Upper lobe of right lung (tissue), 1 donor: ENCODE data around the gene USP37. TPM values are rescaled to one million over a fixed set of nuclear protein-coding genes. Genes with fewer than 3 reads are reported as not detected.

Experiments used
- ATAC-seq: fragments of 200-7000 bp; cut with Tn5 transposase; one replicate; pipeline ENCODE4 v1.9.1; 2020; ENCODE audit warnings: mild to moderate bottlenecking, moderate library complexity
- DNase-seq: peaks from one replicate; pipeline ENCODE4 v3.0.0-alpha.2; 2020
- H3K27ac ChIP-seq: fragments of 200-600 bp; one replicate; pipeline ENCODE4 v1.8.0; 2022
- H3K27me3 ChIP-seq: fragments of 200-600 bp; one replicate; pipeline ENCODE4 v1.8.0; 2022; ENCODE audit warnings: mild to moderate bottlenecking
- H3K36me3 ChIP-seq: fragments of 200-600 bp; one replicate; pipeline ENCODE4 v1.8.0; 2022
- H3K4me1 ChIP-seq: fragments of 200-600 bp; one replicate; pipeline ENCODE4 v1.8.0; 2022
- H3K4me3 ChIP-seq: fragments of 200-600 bp; one replicate; pipeline ENCODE4 v1.8.0; 2022; ENCODE audit warnings: mild to moderate bottlenecking
- H3K9me3 ChIP-seq: fragments of 200-600 bp; one replicate; pipeline ENCODE4 v1.8.0; 2022
- CTCF ChIP-seq: fragments of 200-600 bp; IDR thresholded peaks from one replicate; pipeline ENCODE4 v1.8.0; 2022; ENCODE audit warnings: antibody characterized with exemption
- intact Hi-C: fragments of 100-400 bp; cut with DNase I; formaldehyde crosslinking; loops from one replicate; pipeline ENCODE4 v1.11.0; 2022
- total RNA-seq: library from RNA; stranded (reverse); fragmentation: NEBNext Ultra II Directional; extraction: Animal tissue kit (Norgen Biotek cat#: 25700); gene quantifications from one replicate; pipeline ENCODE4 v1.2.1, GENCODE V29; 2021
- donor health status: DM: no; HTN: yes; CAD: no; lungs with severe emphysema.

USP37 gene
- total RNA-seq, 1 donor from 2014 or later, result 13.8 TPM

DNA sequence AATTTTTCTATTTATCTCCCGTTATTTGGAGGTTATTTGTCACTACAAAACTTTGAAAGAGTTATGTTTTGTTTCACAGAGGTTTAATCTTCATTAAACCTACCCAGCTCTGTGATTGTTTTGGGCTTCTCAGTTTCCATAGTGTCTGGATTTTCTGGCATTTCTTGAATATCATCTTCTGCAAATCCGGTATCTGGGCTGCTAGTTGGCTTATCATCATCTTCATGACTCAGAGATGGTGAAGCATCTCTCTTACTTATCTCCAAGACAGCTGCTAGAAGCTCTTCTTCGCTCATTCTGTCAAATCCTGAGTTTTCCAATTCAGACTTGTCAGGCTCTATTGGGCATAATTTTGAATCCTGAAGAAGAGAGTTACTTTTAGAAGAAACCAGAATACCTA, 93.6 kb downstream of the USP37 start:
- H3K27ac ChIP-seq, result no peak overlapping the region
- H3K4me3 ChIP-seq, result no peak overlapping the region
- DNase-seq (no peak), ATAC-seq (no peak)
- no peaks in the 10 kb centered on the region for H3K9me3 ChIP-seq
- no peak for TF ChIP-seq CTCF
- intact Hi-C loops, result no loop called here
- peaks cover 48% of the 10 kb centered on the region for H3K36me3 ChIP-seq
- H3K4me1 ChIP-seq, result peaks cover 4% of the 10 kb centered on the region
- no peaks in the 10 kb centered on the region for H3K27me3 ChIP-seq

GRCh38 chr2:218472988-218473387, 95.2 kb downstream of the USP37 start:
- intact Hi-C loops, result no loop called here
- peaks cover 4% of the 10 kb centered on the region for H3K4me1 ChIP-seq
- no peak overlapping the region for H3K27ac ChIP-seq
- DNase-seq (no peak), ATAC-seq (peak; percentile 59)
- H3K27me3 ChIP-seq, result no peaks in the 10 kb centered on the region
- no peak for TF ChIP-seq CTCF
- H3K9me3 ChIP-seq, result no peaks in the 10 kb centered on the region
- no peak overlapping the region for H3K4me3 ChIP-seq
- peaks cover 42% of the 10 kb centered on the region for H3K36me3 ChIP-seq

- no peak overlapping the region for H3K27ac ChIP-seq
Measured at GRCh38 chr2:218471982-218472381, 96.2 kb downstream of the USP37 start.

GRCh38 chr2:218471036-218471435, 97.1 kb downstream of the USP37 start:
- Histone ChIP-seq H3K9me3 (no peaks in the 10 kb centered on the region), H3K4me1 (no peaks in the 10 kb centered on the region), H3K27ac (no peak overlapping the region), H3K4me3 (no peak overlapping the region), H3K27me3 (no peaks in the 10 kb centered on the region), H3K36me3 (peaks cover 35% of the 10 kb centered on the region)
- DNase-seq, result no peak
- intact Hi-C loops, result no loop called here
- ATAC-seq, result no peak
- no peak for TF ChIP-seq CTCF

More at GRCh38 chr2:218471982-218472381, 96.2 kb downstream of the USP37 start:
- TF ChIP-seq CTCF, result no peak
- peaks cover 38% of the 10 kb centered on the region for H3K36me3 ChIP-seq
- peak; percentile 73 for ATAC-seq
- no peak overlapping the region for H3K4me3 ChIP-seq
- DNase-seq, result no peak
- intact Hi-C loops, result no loop called here
- H3K27me3 ChIP-seq, result no peaks in the 10 kb centered on the region
- peaks cover 2% of the 10 kb centered on the region for H3K4me1 ChIP-seq
- no peaks in the 10 kb centered on the region for H3K9me3 ChIP-seq

- ATAC-seq (no peak), DNase-seq (no peak)
- no peaks in the 10 kb centered on the region for H3K4me1 ChIP-seq
- H3K27me3 ChIP-seq, result no peaks in the 10 kb centered on the region
- no peak overlapping the region for H3K4me3 ChIP-seq
- intact Hi-C loops, result no loop called here
- no peak overlapping the region for H3K27ac ChIP-seq
- no peaks in the 10 kb centered on the region for H3K9me3 ChIP-seq
- H3K36me3 ChIP-seq, result peaks cover 31% of the 10 kb centered on the region
- no peak for TF ChIP-seq CTCF
Measured at GRCh38 chr2:218470448-218470847, 97.7 kb downstream of the USP37 start.

GRCh38 chr2:218465987-218466633, 102.0 kb downstream of the USP37 start:
- no peaks in the 10 kb centered on the region for H3K27me3 ChIP-seq
- peaks cover 25% of the 10 kb centered on the region for H3K36me3 ChIP-seq
- H3K4me1 ChIP-seq, result no peaks in the 10 kb centered on the region
- intact Hi-C loops, result no loop called here
- H3K9me3 ChIP-seq, result no peaks in the 10 kb centered on the region
- peak; percentile 51 for TF ChIP-seq CTCF
- H3K4me3 ChIP-seq, result no peak overlapping the region
- H3K27ac ChIP-seq, result no peak overlapping the region
- DNase-seq, result no peak
- ATAC-seq, result peak; percentile 35
